ENCODE data around the gene SLC5A10. TPM values are rescaled to one million over a fixed set of nuclear protein-coding genes. Genes with fewer than 3 reads are reported as not detected.
A peak's percentile ranks its signal among the peaks of the same experiment; 100 is the strongest.

Gene SLC5A10
- total and polyA plus RNA-seq, 8 donors: 0.60 to 1.0 (median 0.77) TPM; not detected in 2

GRCh38 chr17:18992454-18993130, 40.6 kb downstream of the SLC5A10 start:
- ATAC-seq: peak; percentile 73
- DNase-seq: peak in 1 of 4 donors; percentile 59
- intact Hi-C loops (cut with DNase I): no loop called here
- Histone ChIP-seq H3K9me3 (peaks cover 0 to 14% of the 10 kb centered on the region in 2 donors), H3K4me3 (no peak overlapping the region), H3K27ac (no peak overlapping the region), H3K36me3 (peaks cover 0 to 8% of the 10 kb centered on the region in 2 donors), H3K27me3 (no peaks in the 10 kb centered on the region), H3K4me1 (peaks cover 0 to 16% of the 10 kb centered on the region in 2 donors)
- TF ChIP-seq, protein P1, sequence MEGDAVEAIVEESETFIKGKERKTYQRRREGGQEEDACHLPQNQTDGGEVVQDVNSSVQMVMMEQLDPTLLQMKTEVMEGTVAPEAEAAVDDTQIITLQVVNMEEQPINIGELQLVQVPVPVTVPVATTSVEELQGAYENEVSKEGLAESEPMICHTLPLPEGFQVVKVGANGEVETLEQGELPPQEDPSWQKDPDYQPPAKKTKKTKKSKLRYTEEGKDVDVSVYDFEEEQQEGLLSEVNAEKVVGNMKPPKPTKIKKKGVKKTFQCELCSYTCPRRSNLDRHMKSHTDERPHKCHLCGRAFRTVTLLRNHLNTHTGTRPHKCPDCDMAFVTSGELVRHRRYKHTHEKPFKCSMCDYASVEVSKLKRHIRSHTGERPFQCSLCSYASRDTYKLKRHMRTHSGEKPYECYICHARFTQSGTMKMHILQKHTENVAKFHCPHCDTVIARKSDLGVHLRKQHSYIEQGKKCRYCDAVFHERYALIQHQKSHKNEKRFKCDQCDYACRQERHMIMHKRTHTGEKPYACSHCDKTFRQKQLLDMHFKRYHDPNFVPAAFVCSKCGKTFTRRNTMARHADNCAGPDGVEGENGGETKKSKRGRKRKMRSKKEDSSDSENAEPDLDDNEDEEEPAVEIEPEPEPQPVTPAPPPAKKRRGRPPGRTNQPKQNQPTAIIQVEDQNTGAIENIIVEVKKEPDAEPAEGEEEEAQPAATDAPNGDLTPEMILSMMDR (IDR thresholded peaks at IDR 0.05): no peak

- H3K9me3 ChIP-seq: peaks cover 0 to 14% of the 10 kb centered on the region in 2 donors
- peaks cover 0 to 14% of the 10 kb centered on the region in 2 donors for H3K36me3 ChIP-seq
- intact Hi-C loops (cut with DNase I): no loop called here
- peaks cover 0 to 12% of the 10 kb centered on the region in 2 donors for H3K4me1 ChIP-seq
- H3K27me3 ChIP-seq: no peaks in the 10 kb centered on the region
- ATAC-seq (no peak), DNase-seq (peak in 2 of 4 donors; percentile 45 to 60)
- H3K27ac ChIP-seq: no peak overlapping the region
- no peak overlapping the region for H3K4me3 ChIP-seq
- TF ChIP-seq, protein P1 (IDR thresholded peaks at IDR 0.05): no peak
These were observed 42.1 kb downstream of the SLC5A10 start for GRCh38 chr17:18993905-18994526.

DNA sequence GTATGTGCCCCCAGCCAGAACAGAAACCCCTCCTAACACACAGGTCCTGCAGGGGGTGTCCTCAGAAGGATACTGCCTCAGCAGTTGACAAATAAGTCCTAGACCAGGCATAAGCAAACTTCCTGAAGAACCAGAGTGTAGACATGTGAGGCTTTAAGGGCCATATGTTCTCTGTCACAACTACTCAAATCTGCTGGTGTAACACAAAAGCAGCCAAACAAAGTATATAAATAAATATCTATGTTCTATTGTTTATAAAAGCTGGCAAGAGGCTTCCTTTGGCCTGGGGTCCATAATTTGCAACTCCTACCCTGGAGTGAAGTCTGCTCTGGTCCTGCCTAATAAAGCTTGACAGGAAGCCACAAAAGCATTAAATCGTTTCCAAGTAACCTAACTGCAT, 42.7 kb downstream of the SLC5A10 start:
- DNase-seq: peak in 2 of 4 donors; percentile 51 to 69
- TF ChIP-seq, protein P1 (IDR thresholded peaks at IDR 0.05): no peak
- peaks cover 0 to 14% of the 10 kb centered on the region in 2 donors for H3K36me3 ChIP-seq
- peaks cover 0 to 14% of the 10 kb centered on the region in 2 donors for H3K9me3 ChIP-seq
- intact Hi-C loops (cut with DNase I): no loop called here
- no peaks in the 10 kb centered on the region for H3K27me3 ChIP-seq
- peaks cover 0 to 12% of the 10 kb centered on the region in 2 donors for H3K4me1 ChIP-seq
- no peak overlapping the region for H3K27ac ChIP-seq
- no peak overlapping the region for H3K4me3 ChIP-seq
- no peak for ATAC-seq

DNA sequence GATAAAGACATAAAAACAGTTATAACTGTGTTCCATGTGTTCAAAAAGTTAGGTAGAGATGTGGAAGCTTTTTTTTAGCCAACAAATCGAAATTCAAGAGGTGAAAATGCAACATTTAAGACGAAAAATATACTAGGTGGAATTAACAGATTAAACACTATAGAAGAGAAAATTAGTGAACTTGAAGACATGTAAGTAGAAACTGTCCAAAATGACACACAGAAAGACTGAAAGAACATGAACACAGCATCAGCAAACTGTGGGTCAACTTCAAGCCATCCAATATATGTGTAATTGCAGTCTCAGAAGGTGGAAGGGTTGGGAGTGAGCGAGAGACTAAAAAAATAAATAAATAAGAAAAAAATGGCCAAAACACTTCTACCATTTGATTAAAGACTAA, 43.3 kb downstream of the SLC5A10 start:
- intact Hi-C loops (cut with DNase I): no loop called here
- peaks cover 0 to 14% of the 10 kb centered on the region in 2 donors for H3K9me3 ChIP-seq
- H3K27me3 ChIP-seq: no peaks in the 10 kb centered on the region
- no peak for DNase-seq
- peaks cover 0 to 19% of the 10 kb centered on the region in 2 donors for H3K36me3 ChIP-seq
- H3K27ac ChIP-seq: no peak overlapping the region
- no peak overlapping the region for H3K4me3 ChIP-seq
- H3K4me1 ChIP-seq: peaks cover 0 to 12% of the 10 kb centered on the region in 2 donors
- TF ChIP-seq, protein P1 (IDR thresholded peaks at IDR 0.05): no peak
- ATAC-seq: no peak

DNA sequence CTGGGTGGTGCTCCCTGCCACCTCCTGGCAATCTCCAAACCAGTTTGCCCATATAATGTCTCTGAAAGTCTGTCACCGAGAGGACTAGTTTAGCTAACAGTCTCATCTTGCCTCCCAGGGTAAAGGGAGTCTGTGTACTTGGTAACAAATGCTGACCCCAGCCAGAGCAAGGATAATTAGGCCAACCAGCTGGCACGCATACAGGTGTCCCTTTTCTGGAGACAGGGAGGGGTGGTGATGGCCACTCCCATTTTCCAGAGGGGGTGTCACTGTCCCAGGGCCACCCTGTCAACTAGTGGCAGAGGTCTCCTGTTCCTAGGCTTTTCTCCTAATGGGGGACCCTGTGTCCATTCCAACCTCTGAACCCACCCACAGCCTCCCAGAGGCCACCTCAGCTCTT, 44.5 kb downstream of the SLC5A10 start:
- ATAC-seq: no peak
- H3K9me3 ChIP-seq: peaks cover 0 to 14% of the 10 kb centered on the region in 2 donors
- TF ChIP-seq, protein P1 (IDR thresholded peaks at IDR 0.05): no peak
- H3K4me3 ChIP-seq: no peak overlapping the region
- intact Hi-C loops (cut with DNase I): no loop called here
- H3K4me1 ChIP-seq: peaks cover 0 to 12% of the 10 kb centered on the region in 2 donors
- no peak for DNase-seq
- H3K36me3 ChIP-seq: peaks cover 0 to 22% of the 10 kb centered on the region in 2 donors
- H3K27me3 ChIP-seq: no peaks in the 10 kb centered on the region
- H3K27ac ChIP-seq: no peak overlapping the region

All from left lung (tissue), 10 donors.